K562 (cell line): ENCODE data around the gene TXNRD2. TPM values are rescaled to one million over a fixed set of nuclear protein-coding genes. Genes with fewer than 3 reads are reported as not detected.

ENCODE experiments used
- ATAC-seq: fragments of 200-7000 bp; cut with Tn5 transposase; 3 replicates; pipeline ENCODE4 v1.9.1; 2020; ENCODE audit warnings: moderate library complexity
- BruUV-seq: library from RNA; stranded (reverse); fragments of 400-500 nt; replicated peaks from 2 replicates; lab custom pipeline; 2021; lab: Mats Ljungman, UMichigan
- CTCF ChIA-PET: fragments of 300-600 bp; formaldehyde crosslinking; extraction: SDS; loops from one replicate; lab custom pipeline; 2021; ENCODE audit warnings: low intra/inter-chr PET ratio; lab: Yijun Ruan, JAX
- POLR2A ChIA-PET: fragments of 300-600, 350-650 bp; sonication (Branson Sonifier 250); formaldehyde crosslinking; extraction: SDS; loops from one replicate; lab custom pipeline; 2021; ENCODE audit warnings: antibody characterized with exemption, inconsistent platforms; lab: Yijun Ruan, JAX
- DNase-seq, 4 experiments: peaks; one replicate each; pipeline versions ENCODE4 v3.0.0 to v3.0.0-alpha.2; 2011 to 2018; ENCODE audit warnings: low spot score in 3 of 4, mixed read lengths in 3 of 4; ENCODE audit errors: extremely low read depth in 1 of 4
- FAIRE-seq: peaks from 2 replicates; lab custom pipeline; 2011; peaks lifted over from hg19 to GRCh38; lab: Jason Lieb, UNC
- H2AFZ ChIP-seq: 2 replicates; pipeline ENCODE4 v1.6.0; 2011; ENCODE audit warnings: low read depth, low read length, control low read depth, inconsistent platforms
- H3K27ac ChIP-seq: fragments of 200-600 bp; 3 replicates; pipeline ENCODE4 v1.8.0; 2011; ENCODE audit warnings: low read depth, mild to moderate bottlenecking, control low read depth, inconsistent platforms, low read length, moderate library complexity, mixed read lengths; ENCODE audit errors: extremely low read depth
- H3K27me3 ChIP-seq, 2 experiments: fragments of 300-600 bp in 1 of 2; 2 replicates in 1 of 2; 3 replicates in 1 of 2; pipeline versions ENCODE4 v1.6.0 to v1.8.0; 2011; ENCODE audit warnings: inconsistent platforms in 2 of 2, low read length in 2 of 2, mild to moderate bottlenecking in 1 of 2, mixed read lengths in 1 of 2, moderate library complexity in 1 of 2; ENCODE audit not compliant: control insufficient read depth in 2 of 2, insufficient read depth in 2 of 2
- H3K36me3 ChIP-seq: fragments of 300-600 bp; 3 replicates; pipeline ENCODE4 v1.8.0; 2011; ENCODE audit warnings: mild to moderate bottlenecking, low read length, inconsistent platforms; ENCODE audit not compliant: control insufficient read depth, insufficient read depth
- H3K4me1 ChIP-seq, 2 experiments: fragments of 200-600 bp in 1 of 2; replicated peaks in 1 of 2; 2 replicates in 1 of 2; 3 replicates in 1 of 2; pipeline versions ENCODE4 v1.5.1 to v1.8.0; 2011; ENCODE audit warnings: inconsistent platforms in 2 of 2, low read length in 2 of 2, mild to moderate bottlenecking in 1 of 2, mixed read lengths in 1 of 2, moderate library complexity in 1 of 2; ENCODE audit not compliant: control insufficient read depth in 2 of 2, insufficient read depth in 2 of 2
- H3K4me2 ChIP-seq: 2 replicates; pipeline ENCODE4 v1.6.1; 2011; ENCODE audit warnings: low read length, control low read depth, inconsistent platforms, mixed read lengths; ENCODE audit not compliant: insufficient read depth
- H3K4me3 ChIP-seq: fragments of 200-600 bp; sonication (generic), shearing (Covaris generic); 2 replicates; pipeline ENCODE4 v1.5.1; 2016; ENCODE audit warnings: control low read depth, inconsistent platforms
- H3K79me2 ChIP-seq: fragments of 200-600 bp; 3 replicates; pipeline ENCODE4 v1.8.0; 2011; ENCODE audit warnings: low read length, inconsistent platforms; ENCODE audit not compliant: control insufficient read depth, insufficient read depth
- H3K9ac ChIP-seq, 2 experiments: 2 replicates each; pipeline versions ENCODE4 v1.6.0 to v1.6.1; 2011; ENCODE audit warnings: low read depth in 2 of 2, low read length in 2 of 2, control low read depth in 1 of 2, inconsistent platforms in 1 of 2, mild to moderate bottlenecking in 1 of 2, mixed read lengths in 1 of 2; ENCODE audit not compliant: insufficient read depth in 1 of 2
- H3K9me1 ChIP-seq: one replicate; pipeline ENCODE4 v1.6.0; 2011; ENCODE audit warnings: inconsistent platforms, mild to moderate bottlenecking, low read length, moderate library complexity; ENCODE audit not compliant: control insufficient read depth, insufficient read depth
- H3K9me3 ChIP-seq: replicated peaks from 2 replicates; pipeline ENCODE4 v1.5.1; 2011; ENCODE audit warnings: low read depth, low read length, inconsistent platforms; ENCODE audit not compliant: control insufficient read depth, insufficient read depth
- H4K20me1 ChIP-seq: replicated peaks from 2 replicates; pipeline ENCODE4 v1.6.1; 2011; ENCODE audit warnings: low read length, inconsistent platforms, mixed read lengths; ENCODE audit not compliant: control insufficient read depth, insufficient read depth
- ADNP ChIP-seq: fragments of 200-800 bp; sonication (Bioruptor generic); IDR thresholded peaks from 2 replicates; pipeline ENCODE4 v1.6.1; 2016; ENCODE audit warnings: missing genetic modification characterization, missing compliant biosample characterization
- CBFA2T3 ChIP-seq: fragments of 450-650 bp; IDR thresholded peaks from 2 replicates; pipeline ENCODE4 v1.6.1; 2017
- CHD7 ChIP-seq: fragments of 200-600 bp; sonication (generic); IDR thresholded peaks from one replicate; pipeline ENCODE4 v1.6.1; 2012; ENCODE audit warnings: mild to moderate bottlenecking, low read depth, low read length, inconsistent platforms
- KDM5B ChIP-seq: fragments of 200-600 bp; sonication (generic); IDR thresholded peaks from 2 replicates; pipeline ENCODE4 v1.6.1; 2012; ENCODE audit warnings: low read depth, mild to moderate bottlenecking, moderate library complexity, low read length, control low read depth, inconsistent platforms; ENCODE audit not compliant: insufficient replicate concordance
- MYC ChIP-seq, 2 experiments: fragments of 250-450 bp in 1 of 2; sonication (Bioruptor Pico) in 1 of 2; IDR thresholded peaks; 2 replicates each; pipeline versions ENCODE4 v1.5.1 to v1.6.1; 2012 to 2021; ENCODE audit warnings: low read depth in 2 of 2, borderline replicate concordance in 1 of 2, improper control_type of control experiment in 1 of 2, low read length in 1 of 2, mild to moderate bottlenecking in 1 of 2, moderate library complexity in 1 of 2
- POLR2A ChIP-seq: fragments of 450-650 bp; conservative IDR thresholded peaks from 2 replicates; pipeline ENCODE4 v1.6.1; 2016
- POLR2G ChIP-seq: fragments of 200-400 bp; formaldehyde crosslinking; IDR thresholded peaks from 2 replicates; pipeline ENCODE4 v1.6.1; 2017; ENCODE audit warnings: low read depth, mild to moderate bottlenecking, antibody characterized with exemption, low read length, moderate library complexity
- ZNF316 ChIP-seq: fragments of 450-650 bp; IDR thresholded peaks from 2 replicates; pipeline ENCODE4 v1.6.1; 2016
- WGBS: fragments of 100-300 bp; shearing (Covaris generic); methylation state at CpG from one replicate; pipeline ENCODE4 v1.1.6; 2016; ENCODE audit warnings: low coverage, mixed read lengths; ENCODE audit not compliant: insufficient coverage; ENCODE audit errors: missing lambda C conversion rate; 5-methylcytosine and 5-hydroxymethylcytosine counted together
- in situ Hi-C: fragments of 300-500 bp; cut with MboI; formaldehyde crosslinking; loops from 4 replicates; pipeline ENCODE4 v1.15.0; 2018; ENCODE audit warnings: inconsistent platforms, mixed read lengths
- intact Hi-C: fragments of 100-400 bp; cut with micrococcal nuclease; formaldehyde crosslinking; loops from 2 replicates; pipeline ENCODE4 v1.14.2; 2022
- polyA plus RNA-seq, 8 experiments: library from polyadenylated mRNA; depleted of rRNA in 4 of 8; stranded (reverse) in 5 of 8; unstranded in 3 of 8; fragments of >200 nt; fragmentation: Nextera tagmentation in 2 of 8; fragmentation: Illumina TruSeq in 1 of 8; extraction: Ambion mirVana in 2 of 8; extraction: Trizol in 1 of 8; gene quantifications; 2 replicates each; pipeline versions ENCODE4 v1.2.1 to v1.2.3, GENCODE V29; 2011 to 2014; ENCODE audit warnings: inconsistent platforms in 1 of 8, missing spikeins in 1 of 8
- total RNA-seq, 7 experiments: library from RNA; depleted of rRNA in 6 of 7; stranded (reverse); fragments of >200 nt in 6 of 7; fragmentation: Illumina TruSeq in 2 of 7; extraction: Trizol in 2 of 7; gene quantifications; 2 replicates each; pipeline versions ENCODE4 v1.2.1 to v1.2.3, GENCODE V29; 2011 to 2021; ENCODE audit warnings: low replicate concordance in 1 of 7

The TXNRD2 gene
- total and polyA plus RNA-seq, 9 of the 15 experiments (the other 6 are each of a cell fraction or from before 2014, with no cell fraction given): 3.3 to 80.2 (median 49.4) TPM

DNA sequence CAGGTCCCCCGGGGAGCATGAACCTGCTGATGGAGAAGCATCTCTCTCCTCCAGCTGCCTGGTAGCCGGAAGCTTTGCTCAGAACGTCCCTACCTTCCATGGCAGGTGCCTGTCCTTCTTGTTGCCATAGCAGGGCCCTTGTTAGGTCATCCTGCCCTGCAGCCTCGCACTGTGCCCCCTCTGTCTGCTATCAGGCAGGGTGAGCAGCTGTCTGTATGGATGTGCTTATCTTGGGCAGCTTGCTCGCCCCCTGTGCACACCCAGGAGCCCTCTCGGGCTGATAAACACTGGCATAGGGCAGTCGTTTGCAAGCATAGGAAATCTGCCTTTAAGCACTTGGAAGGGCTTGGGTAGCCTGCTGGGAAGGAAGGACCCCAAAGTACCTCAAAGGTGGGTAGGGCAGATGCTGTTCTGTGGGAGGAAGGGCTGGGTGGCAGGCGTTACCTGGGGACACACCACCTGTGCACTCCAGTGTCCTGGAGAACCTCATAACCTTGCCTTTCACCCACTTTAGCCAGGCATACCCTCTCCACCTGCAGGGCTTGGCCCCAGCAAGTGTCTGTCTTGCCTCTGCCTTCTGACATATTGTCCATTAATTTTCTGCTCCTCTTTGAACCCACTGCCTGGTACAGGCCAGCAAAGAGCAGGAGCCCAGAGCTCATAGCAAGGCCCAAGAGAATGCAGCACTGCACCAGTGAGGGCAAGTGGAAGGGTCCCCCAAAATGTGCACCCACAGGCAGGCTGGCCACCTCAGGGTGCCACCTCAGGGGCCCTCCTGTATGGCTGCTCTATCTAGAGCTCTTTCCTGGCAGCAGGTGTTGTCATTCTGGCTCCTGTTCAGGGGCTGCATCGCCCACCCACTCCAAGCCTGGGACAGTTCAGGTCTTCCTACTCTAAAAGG, 8.0 kb downstream of the TXNRD2 start:
- Histone ChIP-seq H3K4me3 (no peak overlapping the region), H3K27me3 (no peaks in the 10 kb centered on the region), H3K9ac (no peak overlapping the region), H4K20me1 (peaks cover 4% of the 10 kb centered on the region; the same call in 1 of the 2 replicates), H3K36me3 (peaks cover 21% of the 10 kb centered on the region; the same call in 2 of the 3 replicates), H3K9me1 (peaks cover 8% of the 10 kb centered on the region), H2AFZ (no peak overlapping the region), H3K79me2 (no peaks in the 10 kb centered on the region), H3K27ac (no peak overlapping the region), H3K9me3 (peaks cover 19% of the 10 kb centered on the region), H3K4me1 (peaks cover 2 to 19% of the 10 kb centered on the region in 2 experiments; a peak in 3 of 5 replicates), H3K4me2 (no peak overlapping the region)
- peak; percentile 7 for ATAC-seq
- ChIA-PET POLR2A (interaction anchor here (0.6 to 2.0 kb wide), 15 partner anchors 8 to 842 kb away, joined by 3 to 14 read pairs (median 4); partner anchors contain the start of genes COMT and TXNRD2), CTCF (interaction anchor here (0.5 kb wide), 1 partner anchor 935 kb away, joined by 4 read pairs; no protein-coding TSS in a partner anchor)
- no TSS peak for BruUV-seq
- in situ Hi-C loops (no loop called here), intact Hi-C loops (no loop called here)
- FAIRE-seq: no peak
- 42% methylated on average over 9 of the region's 9 CpGs for WGBS
- no peak for DNase-seq
- TF ChIP-seq KDM5B: peak; percentile 48
- TF ChIP-seq ADNP (tag): no peak
- 0 out of 2 replicates have a peak, but pooled peaks have one; percentile 29 for TF ChIP-seq POLR2A
- TF ChIP-seq CHD7: peak; percentile 43
- no peak for TF ChIP-seq MYC (IDR thresholded peaks at IDR 0.05; ENCODE audit: low read depth, low read length)
- 0 out of 2 replicates have a peak, but pooled peaks have one; percentile 53 for TF ChIP-seq MYC (CRISPR knock-in tag; IDR thresholded peaks at IDR 0.05; ENCODE audit: borderline replicate concordance, low read depth)
- TF ChIP-seq POLR2G: peak; percentile 36
- no peak for TF ChIP-seq ZNF316
- TF ChIP-seq CBFA2T3: peak; percentile 59
